ENCODE results near the gene GABBR2.

DNA sequence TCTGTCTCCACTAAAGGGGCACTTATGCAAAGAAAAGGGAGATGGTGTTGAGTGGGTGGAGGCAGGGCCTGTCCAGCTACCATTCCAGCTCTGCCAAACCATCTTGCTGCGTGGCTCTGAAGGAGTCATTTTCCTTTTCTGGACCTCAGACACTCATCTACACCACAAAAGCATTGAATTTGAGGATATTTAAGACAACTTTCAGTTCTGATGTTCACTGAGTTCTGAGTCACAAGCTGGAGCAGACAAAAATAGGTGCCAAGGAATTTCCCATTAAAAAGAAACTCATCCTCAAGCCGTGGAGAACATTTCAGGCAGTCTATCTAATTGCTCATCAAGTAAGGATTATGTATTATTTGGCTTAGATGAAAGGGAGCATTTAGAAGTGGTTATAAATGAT, 258.2 kb downstream of the GABBR2 start:
- TF ChIP-seq, protein P1, sequence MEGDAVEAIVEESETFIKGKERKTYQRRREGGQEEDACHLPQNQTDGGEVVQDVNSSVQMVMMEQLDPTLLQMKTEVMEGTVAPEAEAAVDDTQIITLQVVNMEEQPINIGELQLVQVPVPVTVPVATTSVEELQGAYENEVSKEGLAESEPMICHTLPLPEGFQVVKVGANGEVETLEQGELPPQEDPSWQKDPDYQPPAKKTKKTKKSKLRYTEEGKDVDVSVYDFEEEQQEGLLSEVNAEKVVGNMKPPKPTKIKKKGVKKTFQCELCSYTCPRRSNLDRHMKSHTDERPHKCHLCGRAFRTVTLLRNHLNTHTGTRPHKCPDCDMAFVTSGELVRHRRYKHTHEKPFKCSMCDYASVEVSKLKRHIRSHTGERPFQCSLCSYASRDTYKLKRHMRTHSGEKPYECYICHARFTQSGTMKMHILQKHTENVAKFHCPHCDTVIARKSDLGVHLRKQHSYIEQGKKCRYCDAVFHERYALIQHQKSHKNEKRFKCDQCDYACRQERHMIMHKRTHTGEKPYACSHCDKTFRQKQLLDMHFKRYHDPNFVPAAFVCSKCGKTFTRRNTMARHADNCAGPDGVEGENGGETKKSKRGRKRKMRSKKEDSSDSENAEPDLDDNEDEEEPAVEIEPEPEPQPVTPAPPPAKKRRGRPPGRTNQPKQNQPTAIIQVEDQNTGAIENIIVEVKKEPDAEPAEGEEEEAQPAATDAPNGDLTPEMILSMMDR (conservative IDR thresholded peaks at IDR 0.05; ENCODE audit: low read depth, low read length): no peak
- no peak for TF ChIP-seq EZH2 (IDR thresholded peaks at IDR 0.05; ENCODE audit: borderline replicate concordance, low read depth, low read length, poor library complexity, severe bottlenecking)

All from A673 (cell line).